ENCODE results near the gene NEGR1. TPM values are rescaled to one million over a fixed set of nuclear protein-coding genes. Genes with fewer than 3 reads are reported as not detected.

Gene NEGR1
- total and polyA plus RNA-seq, 4 donors = 0.08 to 0.14 (median 0.12) TPM; not detected in 1

GRCh38 chr1:71350805-71351204 lies 931.5 kb downstream of the NEGR1 start:
- Histone ChIP-seq H3K36me3 (ENCODE audit: control insufficient read depth in 4 of 4, insufficient read depth in 3 of 4, low read depth in 1 of 4, low read length in 3 of 4) (no peaks in the 10 kb centered on the region), H3K4me3 (ENCODE audit: low read depth in 1 of 3, low read length in 3 of 3) (no peak overlapping the region), H3K4me1 (ENCODE audit: control insufficient read depth in 4 of 4, insufficient read depth in 4 of 4, low read length in 3 of 4) (no peaks in the 10 kb centered on the region), H3K9ac (ENCODE audit: low read depth in 1 of 2, low read length in 2 of 2) (no peak overlapping the region), H3K9me3 (ENCODE audit: control insufficient read depth in 4 of 4, low read length in 3 of 4) (no peaks in the 10 kb centered on the region), H3K27me3 (ENCODE audit: control insufficient read depth in 4 of 4, insufficient read depth in 4 of 4, low read length in 3 of 4) (no peaks in the 10 kb centered on the region), H3K27ac (ENCODE audit: low read depth in 1 of 2, low read length in 2 of 2) (no peak overlapping the region)
- DNase-seq (ENCODE audit: low spot score) = no peak
- TF ChIP-seq SP1 (IDR thresholded peaks at IDR 0.05) = no peak
- TF ChIP-seq REST (IDR thresholded peaks at IDR 0.05) = no peak
- no peak for TF ChIP-seq MAX (IDR thresholded peaks at IDR 0.05)
- TF ChIP-seq EGR1 (IDR thresholded peaks at IDR 0.05; ENCODE audit: low read depth in 2 of 2) = no peak
- no peak for TF ChIP-seq ZBTB33 (IDR thresholded peaks at IDR 0.05)
- no peak for TF ChIP-seq TAF1 (conservative IDR thresholded peaks at IDR 0.05)
- TF ChIP-seq RAD21 (IDR thresholded peaks at IDR 0.05) = no peak
- TF ChIP-seq FOXA2 (IDR thresholded peaks at IDR 0.05) = no peak
- TF ChIP-seq FOXA1 (IDR thresholded peaks at IDR 0.05) = no peak
- TF ChIP-seq YY1 (IDR thresholded peaks at IDR 0.05) = no peak
- TF ChIP-seq NR2F2 (IDR thresholded peaks at IDR 0.05) = no peak
- TF ChIP-seq CTCF (IDR thresholded peaks at IDR 0.05; ENCODE audit: low read depth, low read length, missing input control) = no peak
- no peak for TF ChIP-seq ATF3 (IDR thresholded peaks at IDR 0.05)
- no peak for TF ChIP-seq GABPA (IDR thresholded peaks at IDR 0.05 in 1 of 2, conservative IDR thresholded peaks at IDR 0.05 in 1 of 2)
- WGBS = 61% methylated on average over 2 of the region's 2 CpGs

GRCh38 chr1:71350330-71350729 lies 932.0 kb downstream of the NEGR1 start:
- Histone ChIP-seq H3K4me3 (ENCODE audit: low read depth in 1 of 3, low read length in 3 of 3) (no peak overlapping the region), H3K9me3 (ENCODE audit: control insufficient read depth in 4 of 4, low read length in 3 of 4) (no peaks in the 10 kb centered on the region), H3K27ac (ENCODE audit: low read depth in 1 of 2, low read length in 2 of 2) (no peak overlapping the region), H3K9ac (ENCODE audit: low read depth in 1 of 2, low read length in 2 of 2) (no peak overlapping the region), H3K4me1 (ENCODE audit: control insufficient read depth in 4 of 4, insufficient read depth in 4 of 4, low read length in 3 of 4) (no peaks in the 10 kb centered on the region), H3K27me3 (ENCODE audit: control insufficient read depth in 4 of 4, insufficient read depth in 4 of 4, low read length in 3 of 4) (no peaks in the 10 kb centered on the region), H3K36me3 (ENCODE audit: control insufficient read depth in 4 of 4, insufficient read depth in 3 of 4, low read depth in 1 of 4, low read length in 3 of 4) (no peaks in the 10 kb centered on the region)
- no peak for DNase-seq (ENCODE audit: low spot score)
- WGBS = 78% methylated on average over 1 of the region's 1 CpG
- TF ChIP-seq FOXA2 (IDR thresholded peaks at IDR 0.05) (no peak), FOXA1 (IDR thresholded peaks at IDR 0.05) (no peak), YY1 (IDR thresholded peaks at IDR 0.05) (no peak), JUND (IDR thresholded peaks at IDR 0.05) (no peak)

Small RNAs within 50 kb of the gene (small RNA-seq; reads per million reads assigned to genes)
- not detected for gene AL358453.1
- gene AL359821.1 = not detected
